ENCODE measurements around the gene NQO2. TPM values are rescaled to one million over a fixed set of nuclear protein-coding genes. Genes with fewer than 3 reads are reported as not detected.

Gene NQO2
- polyA plus RNA-seq, 1 experiment, result 34.3 TPM

DNA sequence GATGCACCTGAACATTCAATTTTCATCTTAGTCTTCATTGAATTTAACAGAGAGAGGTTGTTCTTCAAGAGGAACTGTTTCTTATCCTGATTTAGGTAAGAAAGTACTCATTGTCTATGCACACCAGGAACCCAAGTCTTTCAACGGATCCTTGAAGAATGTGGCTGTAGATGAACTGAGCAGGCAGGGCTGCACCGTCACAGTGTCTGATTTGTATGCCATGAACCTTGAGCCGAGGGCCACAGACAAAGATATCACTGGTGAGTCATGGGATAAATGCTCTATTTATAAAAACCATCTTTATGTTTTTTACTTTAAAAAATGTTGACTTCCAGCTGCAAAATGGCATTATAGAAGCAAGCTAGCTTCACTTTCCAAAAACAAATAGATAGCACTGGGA lies 10.2 kb downstream of the NQO2 start:
- Histone ChIP-seq H3K4me3 (ENCODE audit: low read depth, low read length) (no peak overlapping the region), H3K9me3 (ENCODE audit: control insufficient read depth, insufficient read depth, low read length) (peaks cover 9% of the 10 kb centered on the region; the same call in 1 of the 2 replicates), H3K27ac (ENCODE audit: low read depth, low read length) (no peak overlapping the region), H3K27me3 (ENCODE audit: control insufficient read depth, insufficient read depth, low read length) (no peaks in the 10 kb centered on the region)
- ChIA-PET POLR2A (interaction anchor here (0.6 kb wide), 1 partner anchor 12 kb away, joined by 3 read pairs; no protein-coding TSS in a partner anchor), CTCF (interaction anchor here (1.6 kb wide), 1 partner anchor 8 kb away, joined by 5 read pairs; no protein-coding TSS in a partner anchor)
- TF ChIP-seq, protein P1, sequence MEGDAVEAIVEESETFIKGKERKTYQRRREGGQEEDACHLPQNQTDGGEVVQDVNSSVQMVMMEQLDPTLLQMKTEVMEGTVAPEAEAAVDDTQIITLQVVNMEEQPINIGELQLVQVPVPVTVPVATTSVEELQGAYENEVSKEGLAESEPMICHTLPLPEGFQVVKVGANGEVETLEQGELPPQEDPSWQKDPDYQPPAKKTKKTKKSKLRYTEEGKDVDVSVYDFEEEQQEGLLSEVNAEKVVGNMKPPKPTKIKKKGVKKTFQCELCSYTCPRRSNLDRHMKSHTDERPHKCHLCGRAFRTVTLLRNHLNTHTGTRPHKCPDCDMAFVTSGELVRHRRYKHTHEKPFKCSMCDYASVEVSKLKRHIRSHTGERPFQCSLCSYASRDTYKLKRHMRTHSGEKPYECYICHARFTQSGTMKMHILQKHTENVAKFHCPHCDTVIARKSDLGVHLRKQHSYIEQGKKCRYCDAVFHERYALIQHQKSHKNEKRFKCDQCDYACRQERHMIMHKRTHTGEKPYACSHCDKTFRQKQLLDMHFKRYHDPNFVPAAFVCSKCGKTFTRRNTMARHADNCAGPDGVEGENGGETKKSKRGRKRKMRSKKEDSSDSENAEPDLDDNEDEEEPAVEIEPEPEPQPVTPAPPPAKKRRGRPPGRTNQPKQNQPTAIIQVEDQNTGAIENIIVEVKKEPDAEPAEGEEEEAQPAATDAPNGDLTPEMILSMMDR (IDR thresholded peaks at IDR 0.05; ENCODE audit: low read depth, low read length), result no peak
- DNase-seq (ENCODE audit: low read depth, low spot score), result no peak

DNA sequence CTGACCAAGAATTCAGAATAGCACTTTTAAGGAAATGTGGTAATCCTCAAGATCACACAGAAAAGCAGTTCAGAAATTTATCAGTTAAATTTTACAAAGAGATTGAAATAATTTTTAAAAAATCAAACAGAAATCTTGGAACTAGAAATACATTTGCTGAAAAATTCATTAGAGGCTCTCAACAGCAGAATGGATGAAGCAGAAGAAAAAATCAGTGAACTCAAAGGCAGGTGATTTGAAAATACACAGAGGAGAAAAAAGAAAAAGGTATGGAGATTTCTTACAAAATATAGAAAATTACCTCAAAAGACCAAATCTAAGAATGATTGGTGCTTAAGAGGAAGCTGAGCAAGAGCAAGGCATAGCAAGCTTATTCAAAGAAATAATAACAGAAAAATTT lies 11.5 kb downstream of the NQO2 start:
- ChIA-PET POLR2A (no interaction called here), CTCF (interaction anchor here (1.1 to 1.6 kb wide), 2 partner anchors 9 to 59 kb away, joined by 4 to 5 read pairs; no protein-coding TSS in a partner anchor)
- no peak overlapping the region for H3K4me3 ChIP-seq (ENCODE audit: low read depth, low read length)
- H3K27ac ChIP-seq (ENCODE audit: low read depth, low read length), result no peak overlapping the region
- H3K9me3 ChIP-seq (ENCODE audit: control insufficient read depth, insufficient read depth, low read length), result peaks cover 9% of the 10 kb centered on the region; the same call in 1 of the 2 replicates
- DNase-seq (ENCODE audit: low read depth, low spot score), result no peak
- no peaks in the 10 kb centered on the region for H3K27me3 ChIP-seq (ENCODE audit: control insufficient read depth, insufficient read depth, low read length)
- TF ChIP-seq, protein P1 (IDR thresholded peaks at IDR 0.05; ENCODE audit: low read depth, low read length), result no peak

DNA sequence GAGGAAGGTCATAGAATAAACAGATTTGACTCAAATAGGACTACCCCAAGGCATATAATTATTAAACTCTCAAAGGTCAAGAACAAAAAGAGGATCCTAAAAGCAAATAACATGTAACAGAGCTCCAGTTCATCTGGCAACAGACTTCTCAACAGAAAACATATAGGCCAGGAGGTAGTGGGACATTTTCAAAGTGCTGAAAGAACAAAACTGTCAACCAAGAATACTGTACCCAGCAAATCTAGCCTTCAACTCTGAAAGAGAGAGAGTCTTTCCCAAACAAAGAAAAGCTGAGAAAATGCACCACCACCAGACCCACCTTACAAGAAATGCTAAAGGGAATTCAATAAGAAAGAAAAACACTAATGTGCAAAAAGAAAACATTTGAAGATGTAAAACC lies 11.9 kb downstream of the NQO2 start:
- CTCF ChIA-PET, result interaction anchor here (0.6 kb wide), 1 partner anchor 12 kb away, joined by 7 read pairs; no protein-coding TSS in a partner anchor
- Histone ChIP-seq H3K27ac (ENCODE audit: low read depth, low read length) (no peak overlapping the region), H3K9me3 (ENCODE audit: control insufficient read depth, insufficient read depth, low read length) (peaks cover 9% of the 10 kb centered on the region; the same call in 1 of the 2 replicates), H3K27me3 (ENCODE audit: control insufficient read depth, insufficient read depth, low read length) (no peaks in the 10 kb centered on the region), H3K4me3 (ENCODE audit: low read depth, low read length) (no peak overlapping the region)
- TF ChIP-seq, protein P1 (IDR thresholded peaks at IDR 0.05; ENCODE audit: low read depth, low read length), result no peak
- DNase-seq (ENCODE audit: low read depth, low spot score), result no peak
- POLR2A ChIA-PET, result no interaction called here

DNA sequence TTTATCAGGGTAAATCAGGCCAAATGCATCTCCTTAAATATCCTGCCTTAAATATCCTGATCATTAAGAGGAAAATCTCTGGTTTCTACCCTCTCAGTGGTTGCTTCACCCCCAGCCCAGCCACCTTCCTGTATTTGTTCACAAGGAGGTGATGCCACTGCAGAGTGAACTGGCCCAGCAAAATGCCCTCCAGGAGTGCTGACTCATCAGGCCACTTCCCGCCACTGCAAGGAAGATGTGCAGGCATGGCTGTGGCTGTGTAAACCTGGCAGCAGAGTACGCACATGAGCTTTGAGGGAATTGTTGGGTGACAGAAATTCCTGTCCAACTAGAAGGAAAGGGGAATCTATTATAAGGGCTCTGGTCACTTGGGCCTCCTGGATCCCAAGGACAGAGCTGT lies 13.8 kb downstream of the NQO2 start:
- POLR2A ChIA-PET, result no interaction called here
- TF ChIP-seq, protein P1 (IDR thresholded peaks at IDR 0.05; ENCODE audit: low read depth, low read length), result no peak
- DNase-seq (ENCODE audit: low read depth, low spot score), result no peak

DNA sequence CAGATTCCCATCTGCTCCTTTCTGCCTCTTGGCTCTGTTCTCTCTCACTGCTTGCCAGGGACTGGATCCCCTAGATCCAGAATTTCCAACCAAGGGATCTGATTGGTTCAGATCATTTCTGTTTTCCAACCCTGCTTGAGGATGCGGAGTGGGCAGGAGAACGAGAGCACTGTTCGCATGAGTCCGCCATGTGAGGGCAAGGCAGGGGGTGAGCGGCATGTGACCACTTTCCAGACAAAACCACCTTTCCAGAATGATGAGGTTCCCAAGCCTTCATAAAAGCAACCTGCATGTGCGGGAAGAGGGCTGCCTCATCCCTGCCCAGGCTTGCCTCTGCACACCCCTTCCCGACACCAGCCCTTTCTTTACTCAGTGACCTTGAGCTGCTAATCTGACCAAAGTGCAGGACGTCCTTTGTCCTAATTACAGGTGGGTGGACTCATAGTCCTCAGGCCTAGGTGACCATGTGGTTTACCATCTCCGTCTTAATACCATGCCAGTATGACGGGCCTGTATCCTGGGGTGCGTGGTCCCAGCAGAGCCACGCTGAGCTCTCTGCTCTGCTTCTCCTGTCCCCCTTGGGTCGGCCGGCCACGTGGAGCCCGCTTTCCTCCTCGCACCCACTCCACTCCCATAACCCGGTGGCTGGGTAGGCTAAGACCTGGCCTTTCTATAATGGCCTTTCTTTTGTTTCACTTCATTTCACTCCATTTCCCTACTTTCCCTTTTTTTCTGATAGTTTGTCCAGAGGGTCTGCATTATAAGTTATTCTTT lies 14.4 kb downstream of the NQO2 start:
- peaks cover 9% of the 10 kb centered on the region; the same call in 1 of the 2 replicates for H3K9me3 ChIP-seq (ENCODE audit: control insufficient read depth, insufficient read depth, low read length)
- no peak overlapping the region for H3K4me3 ChIP-seq (ENCODE audit: low read depth, low read length)
- TF ChIP-seq, protein P1 (IDR thresholded peaks at IDR 0.05; ENCODE audit: low read depth, low read length), result no peak
- CTCF ChIA-PET, result interaction anchor here (1.1 kb wide), 1 partner anchor 12 kb away, joined by 4 read pairs; no protein-coding TSS in a partner anchor
- POLR2A ChIA-PET, result interaction anchor here (0.7 kb wide), 1 partner anchor 166 kb away, joined by 3 read pairs; no protein-coding TSS in a partner anchor
- DNase-seq (ENCODE audit: low read depth, low spot score), result no peak
- H3K27me3 ChIP-seq (ENCODE audit: control insufficient read depth, insufficient read depth, low read length), result no peaks in the 10 kb centered on the region
- H3K27ac ChIP-seq (ENCODE audit: low read depth, low read length), result no peak overlapping the region

More for the DNA sequence above, 13.8 kb downstream of the NQO2 start:
- no peak overlapping the region for H3K4me3 ChIP-seq (ENCODE audit: low read depth, low read length)
- H3K27ac ChIP-seq (ENCODE audit: low read depth, low read length), result no peak overlapping the region
- no peaks in the 10 kb centered on the region for H3K27me3 ChIP-seq (ENCODE audit: control insufficient read depth, insufficient read depth, low read length)
- CTCF ChIA-PET, result interaction anchor here (1.1 kb wide), 1 partner anchor 11 kb away, joined by 4 read pairs; no protein-coding TSS in a partner anchor
- peaks cover 9% of the 10 kb centered on the region; the same call in 1 of the 2 replicates for H3K9me3 ChIP-seq (ENCODE audit: control insufficient read depth, insufficient read depth, low read length)
